IPS-15b (cell line): ENCODE measurements around the gene TRPM8.

Source experiments
- H3K27me3 ChIP-seq: one replicate; pipeline ENCODE4 v1.6.1; 2013; ENCODE audit warnings: low read length; ENCODE audit not compliant: control insufficient read depth, insufficient read depth
- H3K36me3 ChIP-seq: one replicate; pipeline ENCODE4 v1.6.1; 2013; ENCODE audit warnings: low read length; ENCODE audit not compliant: control insufficient read depth, insufficient read depth
- H3K4me1 ChIP-seq: one replicate; pipeline ENCODE4 v1.6.1; 2013; ENCODE audit warnings: mild to moderate bottlenecking, low read length; ENCODE audit not compliant: control insufficient read depth, insufficient read depth
- H3K4me3 ChIP-seq: one replicate; pipeline ENCODE4 v1.5.1; 2013; ENCODE audit warnings: low read depth, low read length
- H3K9ac ChIP-seq: one replicate; pipeline ENCODE4 v1.6.1; 2013; ENCODE audit warnings: low read depth, mild to moderate bottlenecking, low read length
- H3K9me3 ChIP-seq: one replicate; pipeline ENCODE4 v1.6.1; 2013; ENCODE audit warnings: mild to moderate bottlenecking, low read length; ENCODE audit not compliant: control insufficient read depth, insufficient read depth

Gene TRPM8

GRCh38 chr2:234019896-234020295 is 102.7 kb downstream of the TRPM8 start:
- H3K27me3 ChIP-seq: no peaks in the 10 kb centered on the region
- no peak overlapping the region for H3K4me3 ChIP-seq
- H3K4me1 ChIP-seq: no peaks in the 10 kb centered on the region
- no peaks in the 10 kb centered on the region for H3K9me3 ChIP-seq
- no peaks in the 10 kb centered on the region for H3K36me3 ChIP-seq
- no peak overlapping the region for H3K9ac ChIP-seq

GRCh38 chr2:234020332-234020731 is 103.2 kb downstream of the TRPM8 start:
- Histone ChIP-seq H3K4me3 (no peak overlapping the region), H3K4me1 (no peaks in the 10 kb centered on the region), H3K27me3 (no peaks in the 10 kb centered on the region), H3K36me3 (no peaks in the 10 kb centered on the region), H3K9me3 (no peaks in the 10 kb centered on the region), H3K9ac (no peak overlapping the region)

- no peaks in the 10 kb centered on the region for H3K36me3 ChIP-seq
- no peak overlapping the region for H3K4me3 ChIP-seq
- no peak overlapping the region for H3K9ac ChIP-seq
- no peaks in the 10 kb centered on the region for H3K9me3 ChIP-seq
- H3K4me1 ChIP-seq: no peaks in the 10 kb centered on the region
- H3K27me3 ChIP-seq: no peaks in the 10 kb centered on the region
These were observed 105.3 kb downstream of the TRPM8 start for GRCh38 chr2:234022424-234022823.

- no peaks in the 10 kb centered on the region for H3K9me3 ChIP-seq
- no peak overlapping the region for H3K4me3 ChIP-seq
- no peaks in the 10 kb centered on the region for H3K4me1 ChIP-seq
- no peak overlapping the region for H3K9ac ChIP-seq
- H3K36me3 ChIP-seq: no peaks in the 10 kb centered on the region
- no peaks in the 10 kb centered on the region for H3K27me3 ChIP-seq
These were observed 107.1 kb downstream of the TRPM8 start for GRCh38 chr2:234024304-234024703.

GRCh38 chr2:234025466-234025865 is 108.3 kb downstream of the TRPM8 start:
- no peak overlapping the region for H3K9ac ChIP-seq
- H3K27me3 ChIP-seq: no peaks in the 10 kb centered on the region
- no peak overlapping the region for H3K4me3 ChIP-seq
- no peaks in the 10 kb centered on the region for H3K9me3 ChIP-seq
- H3K4me1 ChIP-seq: no peaks in the 10 kb centered on the region
- no peaks in the 10 kb centered on the region for H3K36me3 ChIP-seq

- no peak overlapping the region for H3K4me3 ChIP-seq
- no peak overlapping the region for H3K9ac ChIP-seq
- no peaks in the 10 kb centered on the region for H3K4me1 ChIP-seq
- no peaks in the 10 kb centered on the region for H3K9me3 ChIP-seq
- no peaks in the 10 kb centered on the region for H3K36me3 ChIP-seq
- no peaks in the 10 kb centered on the region for H3K27me3 ChIP-seq
These were observed 108.8 kb downstream of the TRPM8 start for GRCh38 chr2:234025891-234026401.

- H3K4me1 ChIP-seq: no peaks in the 10 kb centered on the region
- H3K4me3 ChIP-seq: no peak overlapping the region
These were observed 109.6 kb downstream of the TRPM8 start for GRCh38 chr2:234026693-234027254.

GRCh38 chr2:234027641-234028040 is 110.5 kb downstream of the TRPM8 start:
- Histone ChIP-seq H3K9me3 (no peaks in the 10 kb centered on the region), H3K4me3 (no peak overlapping the region)

More at GRCh38 chr2:234026693-234027254, 109.6 kb downstream of the TRPM8 start:
- H3K9me3 ChIP-seq: no peaks in the 10 kb centered on the region
- no peak overlapping the region for H3K9ac ChIP-seq
- H3K27me3 ChIP-seq: no peaks in the 10 kb centered on the region
- H3K36me3 ChIP-seq: no peaks in the 10 kb centered on the region

GRCh38 chr2:234029150-234029733 is 112.1 kb downstream of the TRPM8 start:
- Histone ChIP-seq H3K4me1 (no peaks in the 10 kb centered on the region), H3K36me3 (no peaks in the 10 kb centered on the region), H3K4me3 (no peak overlapping the region), H3K27me3 (no peaks in the 10 kb centered on the region), H3K9me3 (no peaks in the 10 kb centered on the region), H3K9ac (no peak overlapping the region)

More at GRCh38 chr2:234027641-234028040, 110.5 kb downstream of the TRPM8 start:
- no peaks in the 10 kb centered on the region for H3K27me3 ChIP-seq
- no peaks in the 10 kb centered on the region for H3K36me3 ChIP-seq
- H3K9ac ChIP-seq: no peak overlapping the region
- no peaks in the 10 kb centered on the region for H3K4me1 ChIP-seq

- Histone ChIP-seq H3K4me1 (no peaks in the 10 kb centered on the region), H3K4me3 (no peak overlapping the region), H3K9ac (no peak overlapping the region), H3K9me3 (no peaks in the 10 kb centered on the region), H3K36me3 (no peaks in the 10 kb centered on the region), H3K27me3 (no peaks in the 10 kb centered on the region)
These were observed 114.0 kb downstream of the TRPM8 start for GRCh38 chr2:234031207-234031606.

GRCh38 chr2:234032279-234032856 is 115.2 kb downstream of the TRPM8 start:
- no peaks in the 10 kb centered on the region for H3K27me3 ChIP-seq
- H3K9me3 ChIP-seq: no peaks in the 10 kb centered on the region
- no peaks in the 10 kb centered on the region for H3K4me1 ChIP-seq
- H3K4me3 ChIP-seq: no peak overlapping the region
- no peaks in the 10 kb centered on the region for H3K36me3 ChIP-seq
- H3K9ac ChIP-seq: no peak overlapping the region

GRCh38 chr2:234033174-234033573 is 116.0 kb downstream of the TRPM8 start:
- Histone ChIP-seq H3K4me1 (no peaks in the 10 kb centered on the region), H3K4me3 (no peak overlapping the region), H3K9ac (no peak overlapping the region), H3K36me3 (no peaks in the 10 kb centered on the region), H3K27me3 (no peaks in the 10 kb centered on the region), H3K9me3 (no peaks in the 10 kb centered on the region)
